HL-60 (cell line): Measurements from ENCODE around the gene PKP4.

Source experiments
- DNase-seq, 2 experiments: peaks; one replicate each; pipeline ENCODE4 v3.0.0-alpha.2; 2010 to 2020; ENCODE audit warnings: low read depth in 1 of 2, low spot score in 1 of 2
- H3K27ac ChIP-seq: fragments of 250-450 bp; sonication (Bioruptor Pico); replicated peaks from 2 replicates; pipeline ENCODE4 v1.5.1; 2020; ENCODE audit warnings: mild to moderate bottlenecking, moderate library complexity
- H3K27me3 ChIP-seq: fragments of 250-450 bp; sonication (Bioruptor Pico); 2 replicates; pipeline ENCODE4 v1.5.1; 2021; ENCODE audit warnings: mild to moderate bottlenecking, moderate library complexity; ENCODE audit not compliant: insufficient read depth, poor library complexity, severe bottlenecking
- H3K4me3 ChIP-seq: replicated peaks from 2 replicates; pipeline ENCODE4 v1.5.1; 2011; ENCODE audit warnings: mild to moderate bottlenecking, control low read depth, low read length; ENCODE audit not compliant: insufficient read depth
- GABPA ChIP-seq: IDR thresholded peaks from 2 replicates; pipeline ENCODE4 v1.6.1; 2012; ENCODE audit warnings: low read depth
- POLR2AphosphoS5 ChIP-seq: IDR thresholded peaks from 2 replicates; pipeline ENCODE4 v1.6.1; 2012; ENCODE audit warnings: low read depth
- SPI1 ChIP-seq: IDR thresholded peaks from 2 replicates; pipeline ENCODE4 v1.6.1; 2012; ENCODE audit warnings: low read depth, mild to moderate bottlenecking, borderline replicate concordance
- TF ChIP-seq, protein P1 (sequence below): IDR thresholded peaks from one replicate; pipeline ENCODE4 v1.5.1; 2011; ENCODE audit warnings: low read length, control low read depth, inconsistent platforms; ENCODE audit not compliant: insufficient read depth
- TF ChIP-seq, protein P2 (sequence below): IDR thresholded peaks from 2 replicates; pipeline ENCODE4 v1.6.1; 2012; ENCODE audit warnings: low read depth; ENCODE audit not compliant: insufficient replicate concordance

The PKP4 gene

DNA sequence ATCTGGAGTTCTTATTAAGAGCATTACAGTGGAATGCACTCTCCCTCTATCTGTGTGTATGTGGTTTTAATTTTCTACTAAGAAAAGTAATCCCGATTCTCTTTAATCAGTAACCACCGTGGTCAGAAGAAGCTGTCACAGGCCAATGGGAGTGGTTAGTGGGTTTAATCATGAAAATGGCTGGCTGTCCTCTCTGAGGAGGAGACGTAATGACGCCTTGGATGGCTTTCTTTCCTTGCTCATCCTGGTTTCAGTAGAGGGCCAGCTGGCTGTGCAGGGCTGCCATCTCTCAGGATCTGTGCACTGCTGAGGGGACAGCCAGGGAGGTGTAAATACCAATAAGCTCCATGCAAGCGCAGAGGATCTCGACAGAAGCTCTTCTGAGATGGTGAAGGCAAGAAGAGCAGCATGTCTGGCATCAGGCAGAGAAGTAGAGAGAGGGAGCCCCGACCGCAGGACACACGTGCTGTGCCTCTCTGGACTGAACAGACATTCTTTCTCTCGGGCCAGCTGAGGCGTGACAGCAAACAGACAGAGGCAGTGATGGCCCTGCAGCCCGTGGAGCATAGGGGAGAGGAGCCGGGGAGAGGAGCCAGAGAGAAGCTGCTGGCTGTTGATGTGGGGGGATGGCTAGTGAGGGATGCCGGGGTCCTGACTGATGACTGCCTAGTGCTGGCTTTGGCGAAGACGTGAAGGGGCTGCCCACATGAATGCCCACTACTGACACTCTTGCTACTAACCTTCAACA, 273.3 kb downstream of the PKP4 start:
- no peaks in the 10 kb centered on the region for H3K27me3 ChIP-seq
- H3K27ac ChIP-seq = no peak overlapping the region
- H3K4me3 ChIP-seq = no peak overlapping the region
- no peak for DNase-seq
- TF ChIP-seq, protein P1, sequence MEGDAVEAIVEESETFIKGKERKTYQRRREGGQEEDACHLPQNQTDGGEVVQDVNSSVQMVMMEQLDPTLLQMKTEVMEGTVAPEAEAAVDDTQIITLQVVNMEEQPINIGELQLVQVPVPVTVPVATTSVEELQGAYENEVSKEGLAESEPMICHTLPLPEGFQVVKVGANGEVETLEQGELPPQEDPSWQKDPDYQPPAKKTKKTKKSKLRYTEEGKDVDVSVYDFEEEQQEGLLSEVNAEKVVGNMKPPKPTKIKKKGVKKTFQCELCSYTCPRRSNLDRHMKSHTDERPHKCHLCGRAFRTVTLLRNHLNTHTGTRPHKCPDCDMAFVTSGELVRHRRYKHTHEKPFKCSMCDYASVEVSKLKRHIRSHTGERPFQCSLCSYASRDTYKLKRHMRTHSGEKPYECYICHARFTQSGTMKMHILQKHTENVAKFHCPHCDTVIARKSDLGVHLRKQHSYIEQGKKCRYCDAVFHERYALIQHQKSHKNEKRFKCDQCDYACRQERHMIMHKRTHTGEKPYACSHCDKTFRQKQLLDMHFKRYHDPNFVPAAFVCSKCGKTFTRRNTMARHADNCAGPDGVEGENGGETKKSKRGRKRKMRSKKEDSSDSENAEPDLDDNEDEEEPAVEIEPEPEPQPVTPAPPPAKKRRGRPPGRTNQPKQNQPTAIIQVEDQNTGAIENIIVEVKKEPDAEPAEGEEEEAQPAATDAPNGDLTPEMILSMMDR = no peak
- TF ChIP-seq SPI1 (no peak), POLR2AphosphoS5 (no peak), GABPA (no peak)
- TF ChIP-seq, protein P2, sequence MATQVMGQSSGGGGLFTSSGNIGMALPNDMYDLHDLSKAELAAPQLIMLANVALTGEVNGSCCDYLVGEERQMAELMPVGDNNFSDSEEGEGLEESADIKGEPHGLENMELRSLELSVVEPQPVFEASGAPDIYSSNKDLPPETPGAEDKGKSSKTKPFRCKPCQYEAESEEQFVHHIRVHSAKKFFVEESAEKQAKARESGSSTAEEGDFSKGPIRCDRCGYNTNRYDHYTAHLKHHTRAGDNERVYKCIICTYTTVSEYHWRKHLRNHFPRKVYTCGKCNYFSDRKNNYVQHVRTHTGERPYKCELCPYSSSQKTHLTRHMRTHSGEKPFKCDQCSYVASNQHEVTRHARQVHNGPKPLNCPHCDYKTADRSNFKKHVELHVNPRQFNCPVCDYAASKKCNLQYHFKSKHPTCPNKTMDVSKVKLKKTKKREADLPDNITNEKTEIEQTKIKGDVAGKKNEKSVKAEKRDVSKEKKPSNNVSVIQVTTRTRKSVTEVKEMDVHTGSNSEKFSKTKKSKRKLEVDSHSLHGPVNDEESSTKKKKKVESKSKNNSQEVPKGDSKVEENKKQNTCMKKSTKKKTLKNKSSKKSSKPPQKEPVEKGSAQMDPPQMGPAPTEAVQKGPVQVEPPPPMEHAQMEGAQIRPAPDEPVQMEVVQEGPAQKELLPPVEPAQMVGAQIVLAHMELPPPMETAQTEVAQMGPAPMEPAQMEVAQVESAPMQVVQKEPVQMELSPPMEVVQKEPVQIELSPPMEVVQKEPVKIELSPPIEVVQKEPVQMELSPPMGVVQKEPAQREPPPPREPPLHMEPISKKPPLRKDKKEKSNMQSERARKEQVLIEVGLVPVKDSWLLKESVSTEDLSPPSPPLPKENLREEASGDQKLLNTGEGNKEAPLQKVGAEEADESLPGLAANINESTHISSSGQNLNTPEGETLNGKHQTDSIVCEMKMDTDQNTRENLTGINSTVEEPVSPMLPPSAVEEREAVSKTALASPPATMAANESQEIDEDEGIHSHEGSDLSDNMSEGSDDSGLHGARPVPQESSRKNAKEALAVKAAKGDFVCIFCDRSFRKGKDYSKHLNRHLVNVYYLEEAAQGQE = no peak

DNA sequence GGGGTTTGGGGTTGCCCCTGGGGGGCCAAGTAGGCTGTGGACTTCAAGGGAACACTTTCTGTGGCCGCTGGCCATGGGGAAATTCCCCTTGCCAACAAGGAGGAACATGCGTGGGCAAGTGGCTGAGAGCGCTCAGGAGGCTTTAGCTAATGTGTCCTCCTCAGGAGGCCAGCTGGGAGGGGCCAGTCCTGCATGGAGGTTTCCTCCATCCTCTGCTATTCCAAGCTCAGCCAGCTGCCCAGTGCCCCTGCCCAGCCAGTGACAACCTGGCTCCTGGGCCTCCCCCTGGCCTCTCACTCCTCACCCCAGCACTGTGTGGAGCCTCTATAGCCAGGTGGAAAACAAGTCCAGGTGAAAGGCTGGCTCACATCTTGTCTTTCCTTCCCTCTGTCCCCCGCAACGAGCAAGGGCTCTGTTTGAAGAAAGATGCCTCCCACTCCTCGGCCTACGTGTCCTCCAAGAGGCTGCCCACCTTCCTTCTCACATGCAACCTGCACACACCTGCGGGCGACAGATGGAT, 273.9 kb downstream of the PKP4 start:
- DNase-seq = no peak
- TF ChIP-seq POLR2AphosphoS5 (no peak), SPI1 (no peak), GABPA (no peak)
- TF ChIP-seq, protein P2 = no peak
- TF ChIP-seq, protein P1 = no peak
- Histone ChIP-seq H3K27ac (no peak overlapping the region), H3K4me3 (no peak overlapping the region), H3K27me3 (no peaks in the 10 kb centered on the region)

DNA sequence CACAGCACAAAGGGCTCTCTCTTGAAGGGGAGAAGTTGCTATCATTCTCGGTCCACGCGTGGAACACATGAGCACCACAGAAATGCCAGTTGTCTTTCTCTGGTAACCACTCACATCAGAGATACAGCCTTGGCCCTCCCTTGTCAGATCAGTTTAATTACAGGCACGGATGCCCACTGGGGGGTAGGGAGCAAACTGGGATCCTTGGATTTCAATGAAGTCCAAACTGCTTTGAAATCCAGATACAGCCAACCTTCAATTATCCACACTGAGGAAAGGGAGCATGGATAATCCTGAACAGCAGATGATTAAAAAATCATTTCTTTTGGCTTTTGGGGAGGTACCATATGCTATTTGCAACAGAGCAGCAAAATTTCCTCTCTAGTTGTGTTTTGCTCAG, 274.6 kb downstream of the PKP4 start:
- H3K27ac ChIP-seq = no peak overlapping the region
- no peak overlapping the region for H3K4me3 ChIP-seq
- no peak for DNase-seq
- TF ChIP-seq SPI1 (no peak), GABPA (no peak), POLR2AphosphoS5 (no peak)
- TF ChIP-seq, protein P2 = no peak
- TF ChIP-seq, protein P1 = no peak
- H3K27me3 ChIP-seq = no peaks in the 10 kb centered on the region
